Epithelial cell of esophagus (primary cell): ENCODE measurements around the gene SLC51A.

Experiments used
- DNase-seq: peaks from one replicate; pipeline ENCODE4 v3.0.0; 2010; ENCODE audit warnings: low read depth
- H3K4me3 ChIP-seq: 2 replicates; pipeline ENCODE4 v1.5.1; 2011; ENCODE audit warnings: mild to moderate bottlenecking, low read length, control low read depth
- CTCF ChIP-seq: IDR thresholded peaks from 2 replicates; pipeline ENCODE4 v1.5.1; 2011; ENCODE audit warnings: low read depth, mild to moderate bottlenecking, low read length, control low read depth, inconsistent platforms; ENCODE audit not compliant: insufficient read depth; ENCODE audit errors: missing control alignments

SLC51A gene

GRCh38 chr3:196217307-196218154 is 1.2 kb downstream of the SLC51A start:
- no peak for TF ChIP-seq CTCF
- no peak overlapping the region for H3K4me3 ChIP-seq
- DNase-seq: no peak

- no peak overlapping the region for H3K4me3 ChIP-seq
- DNase-seq: no peak
- no peak for TF ChIP-seq CTCF
Measured at GRCh38 chr3:196218155-196218712, 1.9 kb downstream of the SLC51A start.

GRCh38 chr3:196219194-196219969 is 3.0 kb downstream of the SLC51A start:
- TF ChIP-seq CTCF: no peak
- peak; percentile 63 for DNase-seq
- H3K4me3 ChIP-seq: no peak overlapping the region

DNA sequence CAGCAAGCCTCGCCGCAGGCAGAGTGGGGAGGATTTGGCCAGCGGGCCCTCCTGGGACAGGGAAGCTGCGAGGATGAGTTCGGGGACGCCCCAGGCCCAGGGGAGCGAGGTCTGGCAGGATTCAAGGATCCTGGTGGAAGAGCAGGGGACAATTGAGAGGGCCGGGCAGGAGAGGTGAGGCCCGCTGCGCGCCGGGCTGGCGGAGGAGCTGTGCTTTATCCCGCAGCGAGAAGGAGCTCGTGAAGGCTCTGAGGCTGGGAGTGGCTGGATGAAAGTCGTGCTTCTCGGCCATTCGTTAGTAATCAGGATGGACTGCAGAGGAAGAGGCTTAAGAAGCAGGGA is 3.6 kb downstream of the SLC51A start:
- no peak overlapping the region for H3K4me3 ChIP-seq
- no peak for TF ChIP-seq CTCF
- no peak for DNase-seq

- no peak for TF ChIP-seq CTCF
- H3K4me3 ChIP-seq: no peak overlapping the region
- peak; percentile 62 for DNase-seq
Measured at GRCh38 chr3:196220587-196220986, 4.3 kb downstream of the SLC51A start.

- H3K4me3 ChIP-seq: no peak overlapping the region
- DNase-seq: no peak
Measured at GRCh38 chr3:196220991-196221390, 4.7 kb downstream of the SLC51A start.

More at GRCh38 chr3:196220991-196221390, 4.7 kb downstream of the SLC51A start:
- no peak for TF ChIP-seq CTCF
